Left lung (tissue), 10 donors: Measurements from ENCODE around the gene CEACAM21. TPM values are rescaled to one million over a fixed set of nuclear protein-coding genes. Genes with fewer than 3 reads are reported as not detected.
A peak's percentile ranks its signal among the peaks of the same experiment; 100 is the strongest.

Experiments used
- ATAC-seq: fragments of 200-7000 bp; cut with Tn5 transposase; one replicate; pipeline ENCODE4 v1.9.1; 2020; ENCODE audit warnings: moderate library complexity
- DNase-seq, 4 donors: peaks; one replicate each; pipeline ENCODE4 v3.0.0-alpha.2; 2013 to 2020
- H3K27ac ChIP-seq, 2 donors: fragments of 200-600 bp; sonication (generic) in 1 of 2; one replicate each; pipeline versions ENCODE4 v1.5.0 to v1.8.0; 2020 to 2021
- H3K27me3 ChIP-seq, 2 donors: fragments of 200-600 bp; sonication (generic) in 1 of 2; one replicate each; pipeline versions ENCODE4 v1.5.0 to v1.8.0; 2020 to 2021
- H3K36me3 ChIP-seq, 2 donors: fragments of 200-600 bp; sonication (generic) in 1 of 2; one replicate each; pipeline versions ENCODE4 v1.5.0 to v1.8.0; 2020 to 2021
- H3K4me1 ChIP-seq, 2 donors: fragments of 200-600 bp; one replicate each; pipeline ENCODE4 v1.8.0; 2021
- H3K4me3 ChIP-seq, 2 donors: fragments of 200-600 bp; sonication (generic) in 1 of 2; one replicate each; pipeline versions ENCODE4 v1.5.0 to v1.8.0; 2020 to 2021; ENCODE audit warnings: mild to moderate bottlenecking in 1 of 2
- H3K9me3 ChIP-seq, 2 donors: fragments of 200-600 bp; sonication (generic) in 1 of 2; one replicate each; pipeline versions ENCODE4 v1.5.0 to v1.8.0; 2020 to 2021
- CTCF ChIP-seq, 2 donors: fragments of 200-600 bp; sonication (generic) in 1 of 2; IDR thresholded peaks; one replicate each; pipeline versions ENCODE4 v1.5.0 to v1.8.0; 2021; ENCODE audit warnings: antibody characterized with exemption in 2 of 2
- intact Hi-C, 2 donors: fragments of 100-400 bp; cut with DNase I; formaldehyde crosslinking; loops; one replicate each; pipeline versions ENCODE4 v1.11.2 to v1.14.2; 2022
- polyA plus RNA-seq, 6 donors: library from polyadenylated mRNA; unstranded; fragments of 120-200 nt; gene quantifications; one replicate each; pipeline ENCODE4 v1.2.1, GENCODE V29; 2013; ENCODE audit not compliant: insufficient read length in 6 of 6
- total RNA-seq, 2 donors: library from RNA; stranded (reverse); fragmentation: NEBNext Ultra II Directional; extraction: Animal tissue kit (Norgen Biotek cat#: 25700); gene quantifications; one replicate each; pipeline ENCODE4 v1.2.1, GENCODE V29; 2021
- donor health status: DM: no; HTN: yes; CAD: no.
- donor health status: DM: no; HTN: no; CAD: no.

The CEACAM21 gene
- total and polyA plus RNA-seq, 8 donors: 3.9 to 8.9 (median 7.1) TPM

- no peaks in the 10 kb centered on the region for H3K36me3 ChIP-seq
- DNase-seq: no peak
- no peaks in the 10 kb centered on the region for H3K27me3 ChIP-seq
- TF ChIP-seq CTCF (IDR thresholded peaks at IDR 0.05): no peak
- intact Hi-C loops: no loop called here
- H3K9me3 ChIP-seq: no peaks in the 10 kb centered on the region
- no peak overlapping the region for H3K4me3 ChIP-seq
- peak overlapping the region in 1 of 2 donors; percentile 15 for H3K27ac ChIP-seq
- ATAC-seq: no peak
- peaks cover 0 to 31% of the 10 kb centered on the region in 2 donors for H3K4me1 ChIP-seq
These were observed 36.5 kb downstream of the CEACAM21 start for GRCh38 chr19:41612483-41612882.

- DNase-seq (no peak), ATAC-seq (no peak)
- Histone ChIP-seq H3K36me3 (no peaks in the 10 kb centered on the region), H3K4me3 (no peak overlapping the region), H3K4me1 (peaks cover 0 to 56% of the 10 kb centered on the region in 2 donors), H3K9me3 (no peaks in the 10 kb centered on the region), H3K27ac (no peak overlapping the region), H3K27me3 (peaks cover 0 to 1% of the 10 kb centered on the region in 2 donors)
- TF ChIP-seq CTCF (IDR thresholded peaks at IDR 0.05): no peak
- intact Hi-C loops: no loop called here
These were observed 39.2 kb downstream of the CEACAM21 start for GRCh38 chr19:41615207-41615606.

- H3K27me3 ChIP-seq: peaks cover 0 to 7% of the 10 kb centered on the region in 2 donors
- no peak for TF ChIP-seq CTCF (IDR thresholded peaks at IDR 0.05)
- no peak overlapping the region for H3K27ac ChIP-seq
- H3K4me1 ChIP-seq: peaks cover 0 to 74% of the 10 kb centered on the region in 2 donors
- no peaks in the 10 kb centered on the region for H3K36me3 ChIP-seq
- intact Hi-C loops: no loop called here
- ATAC-seq (peak; percentile 49), DNase-seq (peak in 1 of 4 donors; percentile 17)
- no peak overlapping the region for H3K4me3 ChIP-seq
- no peaks in the 10 kb centered on the region for H3K9me3 ChIP-seq
These were observed 41.0 kb downstream of the CEACAM21 start for GRCh38 chr19:41616792-41617621.

GRCh38 chr19:41617941-41618730, 42.2 kb downstream of the CEACAM21 start:
- intact Hi-C loops: no loop called here
- TF ChIP-seq CTCF (IDR thresholded peaks at IDR 0.05): no peak

GRCh38 chr19:41619018-41619556, 43.1 kb downstream of the CEACAM21 start:
- H3K4me1 ChIP-seq: peaks cover 0 to 82% of the 10 kb centered on the region in 2 donors
- no peak overlapping the region for H3K4me3 ChIP-seq
- intact Hi-C loops: no loop called here
- no peak for ATAC-seq
- no peak for TF ChIP-seq CTCF (IDR thresholded peaks at IDR 0.05)
- no peaks in the 10 kb centered on the region for H3K9me3 ChIP-seq
- peak overlapping the region in 1 of 2 donors; percentile 76 for H3K27ac ChIP-seq
- H3K27me3 ChIP-seq: peaks cover 0 to 7% of the 10 kb centered on the region in 2 donors
- DNase-seq: no peak
- no peaks in the 10 kb centered on the region for H3K36me3 ChIP-seq

More at GRCh38 chr19:41617941-41618730, 42.2 kb downstream of the CEACAM21 start:
- H3K27me3 ChIP-seq: peaks cover 0 to 7% of the 10 kb centered on the region in 2 donors
- no peak for ATAC-seq
- H3K9me3 ChIP-seq: no peaks in the 10 kb centered on the region
- H3K27ac ChIP-seq: peak overlapping the region in 1 of 2 donors; percentile 76
- DNase-seq: no peak
- H3K4me3 ChIP-seq: no peak overlapping the region
- peaks cover 0 to 74% of the 10 kb centered on the region in 2 donors for H3K4me1 ChIP-seq
- H3K36me3 ChIP-seq: no peaks in the 10 kb centered on the region
